BE2C (cell line): ENCODE results near the gene SEC16A.

Experiments
- DNase-seq: peaks from one replicate; pipeline ENCODE4 v3.0.0-alpha.2; 2020
- H3K27me3 ChIP-seq: fragments of 250-450 bp; sonication (Bioruptor Pico); 2 replicates; pipeline ENCODE4 v1.5.1; 2020; ENCODE audit warnings: mild to moderate bottlenecking
- H3K36me3 ChIP-seq: fragments of 250-450 bp; sonication (Bioruptor Pico); 2 replicates; pipeline ENCODE4 v1.5.1; 2020; ENCODE audit warnings: mild to moderate bottlenecking
- H3K4me1 ChIP-seq: fragments of 250-450 bp; sonication (Bioruptor Pico); 2 replicates; pipeline ENCODE4 v1.5.1; 2020
- H3K4me3 ChIP-seq: 2 replicates; pipeline ENCODE4 v1.5.1; 2011; ENCODE audit warnings: low read depth, low read length
- H3K9me3 ChIP-seq: fragments of 250-450 bp; sonication (Bioruptor Pico); 2 replicates; pipeline ENCODE4 v1.5.1; 2020
- CTCF ChIP-seq: IDR thresholded peaks from 2 replicates; pipeline ENCODE4 v1.5.1; 2012; ENCODE audit warnings: mild to moderate bottlenecking, low read depth, low read length

The SEC16A gene

GRCh38 chr9:136508729-136509500 lies 26.1 kb upstream of the SEC16A start:
- peaks cover 5% of the 10 kb centered on the region; the same call in 1 of the 2 replicates for H3K4me1 ChIP-seq
- no peaks in the 10 kb centered on the region for H3K27me3 ChIP-seq
- no peaks in the 10 kb centered on the region for H3K9me3 ChIP-seq
- H3K36me3 ChIP-seq: no peaks in the 10 kb centered on the region
- no peak overlapping the region for H3K4me3 ChIP-seq
- no peak for DNase-seq
- TF ChIP-seq CTCF: no peak

- H3K4me3 ChIP-seq: no peak overlapping the region
- H3K9me3 ChIP-seq: no peaks in the 10 kb centered on the region
- DNase-seq: no peak
- no peak for TF ChIP-seq CTCF
- H3K27me3 ChIP-seq: no peaks in the 10 kb centered on the region
- H3K36me3 ChIP-seq: no peaks in the 10 kb centered on the region
- peaks cover 5% of the 10 kb centered on the region; the same call in 1 of the 2 replicates for H3K4me1 ChIP-seq
Observed at GRCh38 chr9:136507992-136508375, 25.1 kb upstream of the SEC16A start.

- TF ChIP-seq CTCF: no peak
- no peak overlapping the region for H3K4me3 ChIP-seq
- H3K36me3 ChIP-seq: no peaks in the 10 kb centered on the region
- H3K4me1 ChIP-seq: peaks cover 5% of the 10 kb centered on the region; the same call in 1 of the 2 replicates
- H3K27me3 ChIP-seq: no peaks in the 10 kb centered on the region
- no peak for DNase-seq
- H3K9me3 ChIP-seq: no peaks in the 10 kb centered on the region
Observed at GRCh38 chr9:136507221-136507991, 24.6 kb upstream of the SEC16A start.

GRCh38 chr9:136506425-136506824 lies 23.6 kb upstream of the SEC16A start:
- H3K27me3 ChIP-seq: 0 out of 2 replicates have a peak, but pooled peaks cover 4% of the 10 kb centered on the region
- H3K9me3 ChIP-seq: no peaks in the 10 kb centered on the region
- DNase-seq: no peak
- no peaks in the 10 kb centered on the region for H3K4me1 ChIP-seq
- no peaks in the 10 kb centered on the region for H3K36me3 ChIP-seq
- TF ChIP-seq CTCF: no peak
- no peak overlapping the region for H3K4me3 ChIP-seq

- 0 out of 2 replicates have a peak, but pooled peaks cover 4% of the 10 kb centered on the region for H3K27me3 ChIP-seq
- H3K4me3 ChIP-seq: no peak overlapping the region
- no peaks in the 10 kb centered on the region for H3K9me3 ChIP-seq
- H3K36me3 ChIP-seq: no peaks in the 10 kb centered on the region
- TF ChIP-seq CTCF: no peak
- no peaks in the 10 kb centered on the region for H3K4me1 ChIP-seq
- no peak for DNase-seq
Observed at GRCh38 chr9:136505406-136506403, 22.9 kb upstream of the SEC16A start.
